Ishikawa (cell line): Measurements from ENCODE around the gene CCDC201.

Experiments
- CEBPB ChIP-seq: IDR thresholded peaks from 2 replicates; pipeline ENCODE4 v1.6.1; 2012
- CREB1 ChIP-seq: IDR thresholded peaks from 2 replicates; pipeline ENCODE4 v1.6.1; 2012; ENCODE audit warnings: low read depth
- EGR1 ChIP-seq: IDR thresholded peaks from 2 replicates; pipeline ENCODE4 v1.6.1; 2012
- EP300 ChIP-seq: IDR thresholded peaks from 2 replicates; pipeline ENCODE4 v1.6.1; 2012; ENCODE audit warnings: borderline replicate concordance
- FOXM1 ChIP-seq: IDR thresholded peaks from 2 replicates; pipeline ENCODE4 v1.6.1; 2012; ENCODE audit warnings: low read depth, borderline replicate concordance
- MAX ChIP-seq: IDR thresholded peaks from 2 replicates; pipeline ENCODE4 v1.6.1; 2012
- NFIC ChIP-seq: IDR thresholded peaks from 2 replicates; pipeline ENCODE4 v1.6.1; 2012
- RAD21 ChIP-seq: IDR thresholded peaks from 2 replicates; pipeline ENCODE4 v1.6.1; 2012; ENCODE audit warnings: low read depth
- REST ChIP-seq: IDR thresholded peaks from 2 replicates; pipeline ENCODE4 v1.6.1; 2012; ENCODE audit warnings: low read depth, mild to moderate bottlenecking
- TAF1 ChIP-seq: IDR thresholded peaks from 2 replicates; pipeline ENCODE4 v1.6.1; 2012; ENCODE audit warnings: low read depth, mild to moderate bottlenecking
- TCF12 ChIP-seq: IDR thresholded peaks from 2 replicates; pipeline ENCODE4 v1.6.1; 2012; ENCODE audit warnings: low read depth
- TEAD4 ChIP-seq: IDR thresholded peaks from 2 replicates; pipeline ENCODE4 v1.6.1; 2012
- USF1 ChIP-seq: IDR thresholded peaks from 2 replicates; pipeline ENCODE4 v1.6.1; 2012
- YY1 ChIP-seq: IDR thresholded peaks from 2 replicates; pipeline ENCODE4 v1.6.1; 2012; ENCODE audit warnings: low read depth
- ZBTB7A ChIP-seq: IDR thresholded peaks from 2 replicates; pipeline ENCODE4 v1.6.1; 2012; ENCODE audit warnings: low read depth

The CCDC201 gene

GRCh38 chr7:45889367-45890067 is 16.6 kb upstream of the CCDC201 start:
- TF ChIP-seq CREB1, result no peak
- no peak for TF ChIP-seq EP300
- no peak for TF ChIP-seq EGR1
- no peak for TF ChIP-seq MAX
- no peak for TF ChIP-seq NFIC
- no peak for TF ChIP-seq CEBPB
- no peak for TF ChIP-seq FOXM1
- TF ChIP-seq ZBTB7A, result no peak
- TF ChIP-seq YY1, result no peak
- no peak for TF ChIP-seq TCF12
- TF ChIP-seq TEAD4, result no peak

GRCh38 chr7:45888993-45889366 is 16.1 kb upstream of the CCDC201 start:
- no peak for TF ChIP-seq REST
- TF ChIP-seq MAX, result no peak
- peak; percentile 63; the same call in 1 of the 2 replicates for TF ChIP-seq EGR1
- TF ChIP-seq NFIC, result no peak
- TF ChIP-seq ZBTB7A, result no peak
- TF ChIP-seq YY1, result 0 out of 2 replicates have a peak, but pooled peaks have one; percentile 5
- TF ChIP-seq CREB1, result no peak
- 0 out of 2 replicates have a peak, but pooled peaks have one; percentile 8 for TF ChIP-seq EP300
- no peak for TF ChIP-seq TEAD4

- TF ChIP-seq EGR1, result no peak
- peak; percentile 14; the same call in 1 of the 2 replicates for TF ChIP-seq YY1
- TF ChIP-seq CREB1, result no peak
- 0 out of 2 replicates have a peak, but pooled peaks have one; percentile 5 for TF ChIP-seq EP300
- no peak for TF ChIP-seq REST
- no peak for TF ChIP-seq TCF12
- peak; percentile 88; the same call in 1 of the 2 replicates for TF ChIP-seq MAX
These were observed 15.5 kb upstream of the CCDC201 start, which contains the start of gene IGFBP1 for GRCh38 chr7:45888185-45888992. IGFBP1 (plus strand) TSS chr7:45888488; CDS start chr7:45888653, 165 bp downstream.

- TF ChIP-seq RAD21, result no peak
- no peak for TF ChIP-seq FOXM1
- TF ChIP-seq REST, result no peak
- TF ChIP-seq TCF12, result no peak
- TF ChIP-seq YY1, result no peak
- no peak for TF ChIP-seq TEAD4
- TF ChIP-seq EP300, result no peak
- TF ChIP-seq USF1, result no peak
- TF ChIP-seq NFIC, result no peak
- no peak for TF ChIP-seq CEBPB
- no peak for TF ChIP-seq EGR1
- no peak for TF ChIP-seq MAX
- no peak for TF ChIP-seq TAF1
- no peak for TF ChIP-seq CREB1
- no peak for TF ChIP-seq ZBTB7A
These were observed 14.2 kb upstream of the CCDC201 start for GRCh38 chr7:45886931-45887667.
